IMR-90 (cell line): ENCODE measurements around the gene PNPLA5. TPM values are rescaled to one million over a fixed set of nuclear protein-coding genes. Genes with fewer than 3 reads are reported as not detected.

Experiments used
- ATAC-seq: fragments of 200-7000 bp; cut with Tn5 transposase; 2 replicates; pipeline ENCODE4 v1.9.1; 2020; ENCODE audit warnings: low read depth, mild to moderate bottlenecking, moderate library complexity
- BruUV-seq: library from RNA; stranded (reverse); fragments of 400-500 nt; replicated peaks from 2 replicates; lab custom pipeline; 2021; lab: Mats Ljungman, UMichigan
- CTCF ChIA-PET: fragments of 300-600 bp; formaldehyde crosslinking; extraction: SDS; loops from one replicate; lab custom pipeline; 2021; ENCODE audit warnings: antibody characterized with exemption; lab: Yijun Ruan, JAX
- POLR2A ChIA-PET: fragments of 300-600 bp; sonication (Branson Sonifier 250); formaldehyde crosslinking; loops from one replicate; lab custom pipeline; 2022; ENCODE audit warnings: antibody characterized with exemption; ENCODE audit not compliant: unreplicated experiment; lab: Charles Lee
- DNase-seq: peaks from one replicate; pipeline ENCODE4 v3.0.0; 2013
- H2AFZ ChIP-seq: replicated peaks from 2 replicates; pipeline ENCODE3; 2013; ENCODE audit warnings: low read length, mild to moderate bottlenecking; ENCODE audit not compliant: poor library complexity
- H2AK5ac ChIP-seq: 2 replicates; pipeline ENCODE4 v1.6.1; 2013; ENCODE audit warnings: low read depth, low read length, inconsistent platforms
- H2AK9ac ChIP-seq: replicated peaks from 2 replicates; pipeline ENCODE3; 2013; ENCODE audit warnings: mild to moderate bottlenecking, low read depth, low read length, moderate library complexity; ENCODE audit not compliant: poor library complexity
- H2BK120ac ChIP-seq: 2 replicates; pipeline ENCODE4 v1.6.1; 2013; ENCODE audit warnings: low read depth, low read length, inconsistent platforms
- H2BK15ac ChIP-seq: 3 replicates; pipeline ENCODE4 v1.6.1; 2013; ENCODE audit warnings: low read depth, low read length, inconsistent platforms
- H2BK20ac ChIP-seq: 2 replicates; pipeline ENCODE4 v1.6.1; 2013; ENCODE audit warnings: low read depth, mild to moderate bottlenecking, inconsistent platforms, low read length, moderate library complexity
- H2BK5ac ChIP-seq: 2 replicates; pipeline ENCODE4 v1.6.1; 2013; ENCODE audit warnings: mild to moderate bottlenecking, low read depth, low read length, inconsistent platforms; ENCODE audit not compliant: poor library complexity, severe bottlenecking
- H3K14ac ChIP-seq: replicated peaks from 2 replicates; pipeline ENCODE4 v1.6.1; 2013; ENCODE audit warnings: low read depth, low read length, inconsistent platforms
- H3K18ac ChIP-seq: 2 replicates; pipeline ENCODE4 v1.6.1; 2013; ENCODE audit warnings: low read depth, low read length, control low read depth
- H3K23ac ChIP-seq: 2 replicates; pipeline ENCODE4 v1.6.1; 2013; ENCODE audit warnings: low read depth, low read length, inconsistent platforms
- H3K27ac ChIP-seq: 2 replicates; pipeline ENCODE4 v1.5.1; 2013; ENCODE audit warnings: mild to moderate bottlenecking, control low read depth, low read length; ENCODE audit not compliant: insufficient read depth
- H3K27me3 ChIP-seq: 2 replicates; pipeline ENCODE4 v1.6.1; 2013; ENCODE audit warnings: low read length; ENCODE audit not compliant: control insufficient read depth, insufficient read depth
- H3K36me3 ChIP-seq: 2 replicates; pipeline ENCODE4 v1.6.1; 2013; ENCODE audit warnings: low read length, mixed read lengths; ENCODE audit not compliant: control insufficient read depth, insufficient read depth
- H3K4ac ChIP-seq: 2 replicates; pipeline ENCODE4 v1.6.1; 2013; ENCODE audit warnings: low read depth, low read length, inconsistent platforms
- H3K4me1 ChIP-seq: 2 replicates; pipeline ENCODE4 v1.6.1; 2013; ENCODE audit warnings: low read length, mixed read lengths; ENCODE audit not compliant: control insufficient read depth, insufficient read depth
- H3K4me2 ChIP-seq: 2 replicates; pipeline ENCODE4 v1.6.1; 2013; ENCODE audit warnings: low read depth, mild to moderate bottlenecking, control low read depth, low read length, moderate library complexity
- H3K4me3 ChIP-seq: 2 replicates; pipeline ENCODE4 v1.5.1; 2013; ENCODE audit warnings: low read depth, mild to moderate bottlenecking, control low read depth, low read length, moderate library complexity; ENCODE audit not compliant: insufficient read depth
- H3K56ac ChIP-seq: 2 replicates; pipeline ENCODE4 v1.6.1; 2013; ENCODE audit warnings: low read length, inconsistent platforms; ENCODE audit not compliant: insufficient read depth; ENCODE audit errors: extremely low read depth
- H3K79me1 ChIP-seq, 2 experiments: 2 replicates each; pipeline ENCODE4 v1.6.1; 2013; ENCODE audit warnings: low read length in 2 of 2, inconsistent platforms in 1 of 2, low read depth in 1 of 2
- H3K9ac ChIP-seq: 2 replicates; pipeline ENCODE4 v1.6.1; 2013; ENCODE audit warnings: low read depth, low read length, control low read depth
- H3K9me1 ChIP-seq: 2 replicates; pipeline ENCODE4 v1.6.1; 2013; ENCODE audit warnings: low read length, inconsistent platforms; ENCODE audit not compliant: insufficient read depth
- H3K9me3 ChIP-seq: 2 replicates; pipeline ENCODE4 v1.6.1; 2013; ENCODE audit warnings: low read length; ENCODE audit not compliant: control insufficient read depth, insufficient read depth
- H4K20me1 ChIP-seq: 2 replicates; pipeline ENCODE4 v1.6.1; 2013; ENCODE audit warnings: low read length, inconsistent platforms; ENCODE audit not compliant: insufficient read depth
- H4K5ac ChIP-seq: 2 replicates; pipeline ENCODE4 v1.6.1; 2013; ENCODE audit warnings: mild to moderate bottlenecking, low read depth, low read length, control low read depth
- H4K8ac ChIP-seq, 2 experiments: 2 replicates each; pipeline ENCODE4 v1.6.1; 2013; ENCODE audit warnings: low read depth in 2 of 2, low read length in 2 of 2, control low read depth in 1 of 2, inconsistent platforms in 1 of 2
- H4K91ac ChIP-seq: 2 replicates; pipeline ENCODE4 v1.6.1; 2013; ENCODE audit warnings: low read depth, low read length, inconsistent platforms; ENCODE audit not compliant: insufficient read depth
- MAZ ChIP-seq: IDR thresholded peaks from 2 replicates; pipeline ENCODE4 v1.6.1; 2012; ENCODE audit warnings: low read depth, mild to moderate bottlenecking, low read length, improper control_type of control experiment, moderate library complexity, borderline replicate concordance
- NFE2L2 ChIP-seq: fragments of 150-350 bp; IDR thresholded peaks from 2 replicates; pipeline ENCODE4 v1.6.1; 2016; ENCODE audit warnings: low read depth, mild to moderate bottlenecking, low read length
- RFX5 ChIP-seq: IDR thresholded peaks from 2 replicates; pipeline ENCODE4 v1.8.0; 2012; ENCODE audit warnings: low read depth, mild to moderate bottlenecking, low read length, moderate library complexity
- USF2 ChIP-seq: fragments of 150-350 bp; IDR thresholded peaks from 2 replicates; pipeline ENCODE4 v1.6.1; 2017; ENCODE audit warnings: mild to moderate bottlenecking, antibody characterized with exemption, low read length, low read depth
- WGBS, 2 experiments: methylation state at CpG; one replicate each; pipeline versions ENCODE4 v1.1.5 to v1.1.7; 2013; ENCODE audit warnings: missing lambda C conversion rate in 2 of 2; ENCODE audit not compliant: insufficient read length in 1 of 2; ENCODE audit errors: extremely low coverage in 2 of 2; 5-methylcytosine and 5-hydroxymethylcytosine counted together
- dilution Hi-C: fragments of 300-500 bp; cut with HindIII; formaldehyde crosslinking; loops from one replicate; pipeline ENCODE4 v1.14.3; 2018; ENCODE audit warnings: low sequenced_read_pairs; ENCODE audit not compliant: unreplicated experiment
- in situ Hi-C: fragments of 300-500 bp; cut with MboI; formaldehyde crosslinking; loops from 3 replicates; pipeline ENCODE4 v1.14.3; 2019; ENCODE audit warnings: low sequenced_read_pairs, inconsistent platforms, mixed read lengths
- intact Hi-C: fragments of 100-400 bp; cut with micrococcal nuclease; formaldehyde crosslinking; loops from 2 replicates; pipeline ENCODE4 v1.10.0; 2022
- polyA plus RNA-seq, 3 experiments: library from polyadenylated mRNA; depleted of rRNA; stranded (reverse); fragments of >200 nt; gene quantifications; 2 replicates each; pipeline ENCODE4 v1.2.3, GENCODE V29; 2012; ENCODE audit warnings: low replicate concordance in 1 of 3
- total RNA-seq: library from RNA; depleted of rRNA; stranded (reverse); fragments of >200 nt; gene quantifications from 2 replicates; pipeline ENCODE4 v1.2.3, GENCODE V29; 2012

PNPLA5 gene
- total and polyA plus RNA-seq, 2 of the 4 experiments (the other 2 are of a cell fraction) = 0.18 to 0.44 TPM

GRCh38 chr22:43847376-43848289, 44.2 kb downstream of the PNPLA5 start:
- Histone ChIP-seq H4K91ac (no peak overlapping the region), H2BK20ac (no peak overlapping the region), H2BK15ac (no peak overlapping the region), H3K18ac (no peak overlapping the region), H2BK5ac (no peak overlapping the region), H3K9me1 (no peaks in the 10 kb centered on the region), H3K4ac (no peak overlapping the region), H2AK9ac (no peak overlapping the region), H3K27ac (no peak overlapping the region), H3K9ac (no peak overlapping the region), H2BK120ac (no peak overlapping the region), H2AK5ac (no peak overlapping the region), H3K56ac (no peak overlapping the region), H4K5ac (no peak overlapping the region), H3K9me3 (no peaks in the 10 kb centered on the region), H3K4me2 (no peak overlapping the region), H3K79me1 (no peaks in the 10 kb centered on the region; a peak in 1 of 4 replicates), H3K4me1 (peaks cover 5% of the 10 kb centered on the region; the same call in 1 of the 2 replicates), H3K4me3 (no peak overlapping the region), H3K27me3 (peaks cover 1% of the 10 kb centered on the region; the same call in 1 of the 2 replicates), H3K23ac (no peak overlapping the region), H3K36me3 (no peaks in the 10 kb centered on the region), H4K20me1 (peaks cover 8% of the 10 kb centered on the region), H3K14ac (no peak overlapping the region), H2AFZ (peak overlapping the region; percentile 37), H4K8ac (no peak overlapping the region)
- intact Hi-C loops = no loop called here
- no peak for ATAC-seq
- CTCF ChIA-PET = no interaction called here
- no TSS peak for BruUV-seq
- dilution Hi-C loops = no loop called here
- POLR2A ChIA-PET = no interaction called here
- 88% methylated on average over 6 of the region's 14 CpGs; no CpG with 5 or more reads in 1 of the 2 experiments for WGBS, 2 experiments
- DNase-seq = no peak
- no peak for TF ChIP-seq RFX5
- TF ChIP-seq NFE2L2 = no peak
- TF ChIP-seq MAZ = no peak
- no peak for TF ChIP-seq USF2
- in situ Hi-C loops = no loop called here
